H4 (cell line): ENCODE measurements around the gene MSRB1. TPM values are rescaled to one million over a fixed set of nuclear protein-coding genes. Genes with fewer than 3 reads are reported as not detected.
A peak's percentile ranks its signal among the peaks of the same experiment; 100 is the strongest.

Experiments used
- DNase-seq: peaks from one replicate; pipeline ENCODE4 v3.0.0-alpha.2; 2015; ENCODE audit warnings: low spot score
- total RNA-seq: library from RNA; depleted of rRNA; stranded (reverse); fragments of >200 nt; shearing (Covaris generic); gene quantifications from 2 replicates; pipeline ENCODE4 v1.2.3, GENCODE V29; 2014

Gene MSRB1
- total RNA-seq, 1 experiment from 2014 or later, result 25.3 TPM

DNA sequence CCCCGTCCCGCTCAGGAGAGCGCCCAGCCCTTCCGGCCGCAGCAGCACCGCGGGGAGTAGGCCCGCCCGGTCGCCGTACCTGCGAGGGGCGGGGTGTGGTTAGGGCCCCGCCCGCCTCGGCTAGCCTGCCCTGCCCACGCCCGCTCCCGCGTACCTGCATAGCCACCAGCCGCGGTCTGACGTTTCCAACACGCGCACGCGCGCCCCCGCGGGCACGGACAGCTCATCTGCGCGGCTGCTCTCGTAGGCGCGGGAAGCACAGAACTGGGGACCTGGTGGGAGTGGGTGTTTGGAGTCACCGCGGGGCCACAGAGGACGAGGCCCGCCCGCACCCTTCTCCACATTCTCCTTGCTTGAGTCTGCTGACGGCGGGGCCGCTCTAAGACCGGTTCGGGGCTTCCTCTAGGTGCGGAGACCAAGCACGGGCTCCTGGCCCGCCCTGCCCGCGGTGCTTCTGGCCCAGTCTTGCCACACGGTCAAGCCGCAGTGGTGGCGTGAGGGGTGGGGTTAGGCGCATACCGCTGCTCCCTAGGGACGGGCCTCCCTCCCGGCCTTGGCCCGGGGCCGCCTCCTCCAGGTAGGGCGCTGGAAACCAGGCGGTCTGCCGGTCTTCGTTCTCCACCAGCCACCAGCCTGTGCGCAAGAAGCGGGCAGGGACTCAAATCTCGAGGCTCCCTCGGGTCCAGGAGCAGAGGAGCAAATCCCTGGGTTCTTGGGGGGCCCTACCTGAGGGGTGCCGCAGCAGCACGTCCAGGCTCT is 36.5 kb upstream of the MSRB1 start:
- no peak for DNase-seq

DNA sequence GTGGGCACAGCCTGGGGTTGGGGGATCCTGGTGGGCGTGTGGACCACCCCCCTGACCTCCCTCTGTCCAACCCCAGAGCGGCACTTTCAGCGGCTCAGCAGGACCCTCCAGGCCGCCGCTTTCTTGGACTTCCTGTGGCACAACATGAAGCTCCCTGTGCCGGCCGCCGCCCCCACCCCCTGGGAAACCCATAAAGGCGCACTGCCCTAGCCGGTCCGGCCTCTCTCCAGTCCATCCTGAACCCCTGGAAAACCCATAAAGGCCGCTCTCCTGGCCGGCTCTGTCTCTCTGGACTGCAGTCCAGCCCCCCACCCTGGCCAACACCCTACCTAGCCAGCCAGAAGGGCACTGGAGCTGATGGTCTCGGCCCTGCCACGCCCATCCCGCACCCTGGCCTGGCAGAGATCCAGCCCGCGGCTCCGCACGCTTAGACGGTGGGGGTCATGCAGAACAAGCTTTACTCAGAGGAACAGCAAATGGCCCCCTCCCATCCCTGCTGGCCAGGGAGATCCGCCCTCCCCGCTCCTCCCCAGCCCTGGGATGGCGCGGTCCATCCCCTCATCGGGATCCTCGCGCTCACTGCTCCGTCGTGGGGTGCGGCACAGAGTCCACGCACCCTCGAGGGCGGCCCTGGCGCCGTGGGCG is 35.6 kb upstream of the MSRB1 start:
- no peak for DNase-seq

DNA sequence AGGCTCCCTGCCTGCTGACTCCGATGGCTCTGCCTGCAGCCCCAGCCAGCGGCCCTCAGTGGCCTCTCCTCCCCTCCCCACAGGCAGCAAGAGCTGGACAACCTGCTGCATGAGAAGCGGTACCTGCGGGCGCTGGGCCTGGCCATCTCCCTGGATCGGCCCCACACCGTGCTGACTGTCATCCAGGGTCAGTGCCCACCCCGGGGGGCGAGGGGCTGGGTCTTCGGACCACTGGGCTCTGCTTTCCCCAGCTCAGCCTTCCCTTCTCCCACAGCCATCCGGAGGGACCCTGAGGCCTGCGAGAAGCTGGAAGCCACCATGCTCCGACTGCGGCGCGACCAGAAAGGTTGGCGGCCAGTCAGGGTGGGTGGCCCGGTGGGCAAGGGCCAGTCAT is 34.9 kb upstream of the MSRB1 start:
- DNase-seq, result no peak

DNA sequence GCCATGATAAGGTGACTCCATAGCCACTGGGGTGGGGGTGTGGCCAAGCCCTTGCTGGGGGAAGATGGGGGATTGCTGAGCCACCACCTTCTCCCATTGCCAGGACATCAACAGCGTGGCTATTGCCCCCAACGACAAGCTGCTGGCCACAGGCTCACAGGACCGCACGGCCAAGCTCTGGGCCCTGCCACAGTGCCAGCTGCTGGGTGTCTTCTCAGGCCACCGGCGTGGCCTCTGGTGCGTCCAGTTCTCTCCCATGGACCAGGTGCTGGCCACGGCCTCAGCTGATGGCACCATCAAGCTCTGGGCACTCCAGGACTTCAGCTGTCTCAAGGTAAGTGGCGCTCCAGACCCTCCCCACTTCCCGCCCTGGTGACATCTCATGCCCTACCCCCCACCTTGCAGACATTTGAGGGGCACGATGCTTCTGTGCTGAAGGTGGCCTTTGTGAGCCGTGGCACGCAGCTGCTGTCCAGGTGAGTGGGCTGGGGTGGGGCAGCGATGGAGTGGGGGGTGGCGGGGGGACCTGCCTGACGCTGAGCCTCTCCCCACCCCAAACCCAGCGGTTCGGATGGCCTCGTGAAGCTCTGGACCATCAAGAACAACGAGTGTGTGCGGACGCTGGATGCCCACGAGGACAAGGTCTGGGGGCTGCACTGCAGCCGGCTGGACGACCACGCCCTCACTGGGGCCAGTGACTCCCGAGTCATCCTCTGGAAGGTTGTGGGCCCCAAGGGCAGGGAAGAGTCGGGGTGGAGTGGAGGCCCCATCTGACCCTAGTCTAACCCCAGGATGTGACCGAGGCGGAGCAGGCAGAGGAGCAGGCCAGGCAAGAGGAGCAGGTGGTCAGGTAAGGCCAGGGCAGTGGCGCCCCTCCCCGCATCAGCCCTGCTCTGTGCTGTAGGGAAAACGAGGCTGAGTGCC is 34.2 kb upstream of the MSRB1 start:
- DNase-seq, result no peak

DNA sequence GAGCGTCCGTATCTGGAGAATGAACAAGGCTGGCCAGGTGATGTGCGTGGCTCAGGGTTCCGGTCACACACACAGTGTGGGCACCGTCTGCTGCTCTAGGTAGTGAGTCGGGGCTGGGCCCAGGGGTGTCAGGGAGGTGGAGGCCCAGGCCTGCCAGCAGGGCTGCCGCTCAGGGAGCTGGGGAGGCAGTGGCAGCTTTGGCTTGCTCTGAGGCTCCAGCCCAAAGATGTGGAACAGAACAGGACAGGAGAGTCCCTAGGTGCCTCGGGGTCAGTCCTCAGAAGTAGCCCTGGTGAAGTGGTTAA is 33.2 kb upstream of the MSRB1 start:
- no peak for DNase-seq

DNA sequence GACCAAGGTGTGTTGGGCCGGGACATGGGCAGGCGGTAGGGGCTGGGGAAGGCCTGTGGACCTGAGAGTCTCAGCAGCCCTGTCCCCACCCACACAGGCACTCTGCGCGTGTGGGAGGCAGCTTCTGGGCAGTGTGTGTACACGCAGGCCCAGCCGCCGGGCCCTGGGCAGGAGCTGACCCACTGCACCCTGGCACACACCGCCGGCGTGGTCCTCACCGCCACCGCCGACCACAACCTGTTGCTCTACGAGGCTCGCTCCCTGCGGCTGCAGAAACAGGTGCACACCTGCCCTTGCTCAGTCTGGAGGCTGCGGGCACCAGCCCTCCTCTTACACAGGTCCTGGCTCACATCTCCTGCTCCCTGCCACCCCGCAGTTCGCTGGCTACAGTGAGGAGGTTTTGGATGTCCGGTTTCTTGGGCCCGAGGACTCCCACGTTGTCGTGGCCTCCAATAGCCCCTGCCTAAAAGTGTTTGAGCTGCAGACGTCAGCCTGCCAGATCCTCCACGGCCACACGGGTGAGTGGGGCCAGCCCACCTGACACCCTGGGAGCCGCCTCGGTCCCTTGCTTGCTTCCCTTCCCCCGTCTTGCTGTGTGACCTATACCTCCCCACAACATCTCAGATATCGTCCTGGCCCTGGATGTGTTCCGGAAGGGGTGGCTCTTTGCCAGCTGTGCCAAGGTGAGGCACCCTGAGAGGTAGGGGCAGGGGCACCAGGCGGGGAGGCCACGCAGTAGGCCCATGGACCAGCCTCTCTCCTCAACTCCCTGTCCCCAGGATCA is 32.6 kb upstream of the MSRB1 start:
- DNase-seq, result no peak

DNA sequence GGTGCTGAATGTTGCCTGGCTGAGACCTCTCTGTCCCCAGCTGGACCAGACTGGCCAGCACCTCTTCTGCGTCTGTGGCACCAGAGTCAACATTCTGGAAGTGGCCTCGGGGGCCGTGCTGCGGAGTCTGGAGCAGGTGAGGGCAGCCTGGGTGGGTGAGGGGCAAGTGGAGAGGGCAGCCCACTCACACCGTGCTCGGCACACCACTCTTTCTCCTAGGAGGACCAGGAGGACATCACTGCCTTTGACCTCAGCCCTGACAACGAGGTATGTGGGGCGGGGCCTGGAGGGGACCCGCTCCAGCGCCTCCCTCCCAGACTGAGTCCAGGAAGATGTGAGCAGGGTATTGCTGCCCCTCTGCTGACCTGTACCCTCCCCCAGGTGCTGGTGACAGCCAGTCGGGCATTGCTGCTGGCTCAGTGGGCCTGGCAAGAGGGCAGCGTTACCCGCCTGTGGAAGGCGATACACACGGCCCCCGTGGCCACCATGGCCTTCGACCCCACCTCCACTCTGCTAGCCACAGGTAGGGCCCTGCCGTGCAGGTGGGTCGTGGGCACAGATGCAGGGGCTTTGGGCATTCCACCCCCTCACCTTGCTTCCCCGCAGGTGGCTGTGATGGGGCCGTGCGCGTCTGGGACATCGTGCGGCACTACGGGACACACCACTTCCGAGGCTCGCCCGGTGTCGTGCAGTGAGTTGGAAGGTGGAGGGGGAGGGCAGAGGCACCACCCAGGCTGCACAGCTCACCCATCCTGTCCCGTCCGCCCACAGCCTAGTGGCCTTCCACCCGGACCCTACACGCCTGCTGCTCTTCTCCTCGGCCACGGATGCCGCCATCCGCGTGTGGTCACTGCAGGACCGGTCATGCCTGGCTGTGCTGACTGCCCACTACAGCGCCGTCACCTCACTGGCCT is 31.4 kb upstream of the MSRB1 start:
- DNase-seq, result no peak

DNA sequence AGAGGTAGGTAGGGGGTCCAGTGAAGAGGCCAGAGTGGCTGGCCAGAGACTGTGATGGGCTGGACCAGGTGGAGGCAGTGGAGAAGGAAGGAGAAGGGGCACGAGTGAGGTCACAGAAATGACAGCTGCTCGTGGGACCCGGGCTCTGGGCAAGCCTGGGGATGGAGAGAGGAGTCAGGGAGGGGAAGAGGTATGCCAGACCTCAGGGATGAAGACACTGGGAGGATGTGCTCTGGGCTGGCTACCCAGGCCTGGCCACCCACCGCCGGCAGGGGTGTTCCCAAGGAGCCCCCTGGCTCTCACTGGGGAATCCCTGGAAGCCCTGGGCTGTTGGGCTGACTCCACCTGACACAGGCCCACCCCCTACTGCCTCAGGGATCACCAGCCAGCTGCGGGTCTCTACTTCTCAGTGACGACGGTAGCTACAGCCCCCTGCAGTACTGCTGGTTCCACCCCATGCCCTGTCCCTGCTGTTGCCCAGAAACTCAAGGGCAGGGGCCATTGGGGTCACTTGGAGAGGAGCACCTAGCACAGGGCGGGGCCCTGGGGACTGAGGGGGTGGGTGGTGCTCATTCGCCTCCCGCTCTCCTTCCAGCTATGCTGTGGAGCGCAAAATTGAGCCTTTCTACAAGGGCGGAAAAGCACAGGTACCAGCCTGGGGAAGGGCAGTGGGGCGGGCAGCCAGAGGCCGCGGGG is 30.6 kb upstream of the MSRB1 start:
- DNase-seq, result no peak

DNA sequence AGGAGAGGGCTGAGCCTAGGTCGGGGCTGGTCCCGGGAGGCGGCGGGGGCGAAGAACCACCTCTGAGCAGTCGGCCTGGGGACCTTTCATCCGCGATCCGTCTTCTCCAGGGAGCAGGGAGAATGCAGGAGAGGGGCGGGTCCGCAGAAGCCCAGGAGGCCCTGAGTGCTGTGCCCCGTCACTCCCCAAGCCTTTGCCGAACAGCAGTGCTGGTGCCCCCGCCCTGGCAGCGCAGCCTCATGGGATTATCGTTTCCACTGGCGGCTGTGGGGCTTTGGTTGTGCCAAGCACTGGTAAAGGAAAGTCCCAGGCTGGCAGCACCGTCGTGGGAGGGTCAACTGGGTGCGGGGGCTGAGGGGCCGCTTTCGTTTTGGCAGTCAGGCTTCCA is 29.5 kb upstream of the MSRB1 start:
- no peak for DNase-seq

DNA sequence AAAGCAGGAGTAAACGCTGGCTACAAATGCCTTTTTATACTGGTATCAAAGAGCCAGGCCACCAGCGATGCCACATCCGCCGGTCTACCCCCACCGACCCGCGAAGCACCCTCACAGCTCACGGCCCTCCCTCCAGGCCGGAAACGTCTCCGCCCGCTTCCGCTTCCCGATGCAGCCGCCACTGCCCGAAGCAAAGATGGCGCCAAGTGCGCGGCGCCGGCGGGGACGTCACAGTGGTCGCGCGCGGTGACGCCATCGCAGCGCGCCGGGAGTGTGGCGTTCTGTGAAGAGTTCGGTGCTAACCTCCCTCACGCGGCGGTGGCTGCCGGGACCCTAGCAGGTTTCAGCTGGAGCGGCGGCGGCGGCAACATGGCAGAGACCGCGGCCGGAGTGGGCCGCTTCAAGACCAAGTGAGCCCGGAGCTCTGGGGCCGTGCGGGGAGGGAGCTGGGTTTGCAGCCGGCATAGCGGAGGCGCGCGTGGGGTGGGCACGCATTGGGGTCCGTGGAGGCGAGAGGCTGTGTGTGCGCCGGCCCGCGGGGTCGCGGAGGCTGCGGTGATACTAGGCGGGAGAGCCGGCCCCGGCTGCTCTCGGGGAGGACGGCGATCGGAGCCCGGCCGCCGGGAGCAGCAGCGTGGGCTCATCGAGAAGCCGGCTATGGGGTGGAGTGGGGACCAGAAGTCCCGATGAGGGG is 28.9 kb upstream of the MSRB1 start, which contains the start of gene TBL3:
Gene TBL3, plus strand, starts transcription at position 258 of the 694 bp plus-strand sequence. Its CDS starts 112 bp downstream, at position 370.
- peak; percentile 91 for DNase-seq

DNA sequence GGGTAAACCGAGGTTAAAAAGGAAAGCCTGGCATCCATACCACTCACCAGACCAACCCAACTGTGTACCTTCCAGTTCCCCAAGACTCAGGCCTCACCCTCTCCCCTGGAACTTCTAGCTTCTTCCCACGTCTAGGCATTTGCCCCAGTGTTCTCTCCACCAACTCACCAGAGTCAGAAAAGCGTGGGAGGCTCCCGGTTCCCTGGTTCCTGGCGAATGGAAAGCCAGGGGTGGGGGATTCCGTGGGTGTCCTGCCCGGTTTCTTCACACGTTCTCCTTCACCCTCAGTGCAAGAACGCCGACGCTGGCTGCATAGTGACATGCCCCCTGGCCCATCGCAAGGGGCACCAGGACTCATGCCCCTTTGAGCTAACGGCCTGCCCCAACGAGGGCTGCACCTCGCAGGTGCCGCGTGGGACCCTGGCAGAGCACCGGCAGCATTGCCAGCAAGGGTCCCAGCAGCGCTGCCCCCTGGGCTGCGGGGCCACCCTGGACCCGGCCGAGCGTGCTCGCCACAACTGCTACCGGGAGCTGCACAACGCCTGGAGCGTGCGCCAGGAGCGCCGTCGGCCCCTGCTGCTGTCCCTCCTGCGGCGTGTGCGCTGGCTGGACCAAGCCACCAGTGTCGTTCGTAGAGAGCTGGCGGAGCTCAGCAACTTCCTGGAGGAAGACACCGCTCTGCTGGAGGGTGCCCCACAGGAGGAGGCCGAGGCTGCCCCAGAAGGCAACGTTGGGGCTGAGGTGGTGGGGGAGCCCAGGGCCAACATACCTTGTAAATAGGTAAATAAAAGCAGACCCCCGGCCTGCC is 25.4 kb upstream of the MSRB1 start:
- no peak for DNase-seq

DNA sequence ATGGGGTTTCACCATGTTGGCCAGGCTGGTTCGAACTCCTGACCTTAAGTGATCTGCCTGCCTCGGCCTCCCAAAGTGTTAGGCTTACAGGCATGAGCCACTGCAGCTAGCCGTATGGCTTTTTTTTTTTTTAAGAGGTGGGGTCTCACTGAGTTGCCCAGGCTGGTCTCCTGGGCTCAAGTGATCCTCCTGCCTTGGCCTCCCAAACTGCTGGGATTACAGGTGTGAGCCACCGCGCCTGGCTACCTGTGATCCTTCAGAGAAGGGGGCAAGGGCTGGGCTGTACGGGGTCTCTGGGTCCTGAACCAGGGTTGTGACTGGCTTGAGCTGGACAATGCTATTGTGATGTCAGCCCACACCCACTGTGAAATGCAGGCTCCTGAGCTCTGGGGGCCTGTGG is 23.5 kb upstream of the MSRB1 start, which contains the start of gene RNF151:
Gene RNF151, plus strand, starts transcription at position 397 of the 400 bp plus-strand sequence. CDS start 26 bp downstream, outside the sequence.
- DNase-seq, result no peak

DNA sequence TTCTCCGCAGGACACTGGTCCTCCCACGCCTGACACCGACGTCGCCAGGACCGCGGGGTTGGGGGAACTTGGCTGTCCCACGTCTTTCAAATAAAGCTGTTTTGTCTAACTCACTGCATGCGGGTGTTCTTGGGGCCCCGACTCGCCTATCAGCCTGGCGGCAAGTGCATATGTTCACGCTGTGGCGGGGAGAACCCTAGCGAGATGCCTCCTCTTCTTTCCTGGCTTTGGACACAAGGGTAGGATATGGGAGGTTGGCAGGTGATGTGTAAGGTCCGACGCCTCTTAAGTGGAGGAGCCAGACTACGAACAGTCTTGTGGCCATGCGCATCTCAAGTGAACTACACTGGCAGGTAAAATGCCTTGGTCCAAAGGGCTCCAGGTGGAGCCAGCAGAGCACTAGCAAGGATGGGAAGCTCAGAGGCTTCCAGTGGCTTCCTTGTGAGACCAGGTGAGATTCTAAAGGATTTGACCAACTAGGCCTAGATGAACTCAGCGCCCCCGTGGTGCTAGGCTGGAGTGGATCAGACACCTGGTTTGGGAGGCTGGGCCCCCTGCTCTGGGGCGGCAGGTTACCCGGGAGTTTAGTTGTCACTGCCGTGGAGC is 22.5 kb upstream of the MSRB1 start:
- DNase-seq, result no peak

DNA sequence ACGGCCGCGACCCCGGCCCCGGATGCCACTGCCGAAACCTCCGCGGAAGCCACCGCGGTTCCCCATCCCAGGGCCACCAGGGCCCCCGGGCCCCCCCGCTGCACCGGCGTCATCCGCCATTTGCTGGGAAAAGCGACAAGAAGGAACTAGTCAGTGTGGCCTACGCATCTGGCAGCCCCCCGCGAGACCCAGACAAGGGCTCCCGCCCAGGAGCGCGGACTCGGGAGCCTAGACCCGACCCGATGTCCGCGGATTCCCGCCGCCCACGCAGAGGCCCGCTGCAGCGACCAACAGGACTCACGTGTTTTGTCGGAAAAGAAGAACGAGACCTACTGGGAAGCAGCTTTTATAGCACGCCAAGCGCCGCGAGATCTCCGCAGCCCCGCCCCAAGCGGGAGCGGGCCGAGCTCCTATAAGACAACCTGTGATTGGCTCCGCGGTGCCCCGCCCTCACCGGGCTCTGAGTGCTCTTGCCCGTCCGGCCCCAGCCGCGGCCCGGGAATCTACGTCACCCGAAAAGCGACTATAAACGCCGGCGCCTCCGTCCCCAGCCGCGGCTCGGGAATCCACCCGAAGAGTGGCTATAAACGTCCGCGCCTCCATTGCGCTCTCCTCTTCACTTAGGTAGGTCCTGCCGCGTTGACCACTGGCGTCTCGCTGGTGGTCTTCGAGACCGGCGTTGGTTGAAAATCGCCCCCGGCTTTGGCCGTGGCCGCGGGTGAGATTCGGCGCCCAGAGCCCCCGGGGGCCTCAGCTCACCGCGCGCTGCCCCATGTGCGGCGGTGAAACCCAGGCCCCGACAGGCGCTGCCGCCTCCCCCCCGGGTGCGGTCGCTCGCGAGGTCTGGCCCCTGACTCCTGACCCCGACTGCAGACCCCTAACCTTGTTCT is 21.8 kb upstream of the MSRB1 start, which contains the start of gene RPS2:
Gene RPS2, minus strand, starts transcription at position 321 of the 890 bp plus-strand sequence. Its CDS starts 201 bp downstream, at position 120.
- peak; percentile 96 for DNase-seq

DNA sequence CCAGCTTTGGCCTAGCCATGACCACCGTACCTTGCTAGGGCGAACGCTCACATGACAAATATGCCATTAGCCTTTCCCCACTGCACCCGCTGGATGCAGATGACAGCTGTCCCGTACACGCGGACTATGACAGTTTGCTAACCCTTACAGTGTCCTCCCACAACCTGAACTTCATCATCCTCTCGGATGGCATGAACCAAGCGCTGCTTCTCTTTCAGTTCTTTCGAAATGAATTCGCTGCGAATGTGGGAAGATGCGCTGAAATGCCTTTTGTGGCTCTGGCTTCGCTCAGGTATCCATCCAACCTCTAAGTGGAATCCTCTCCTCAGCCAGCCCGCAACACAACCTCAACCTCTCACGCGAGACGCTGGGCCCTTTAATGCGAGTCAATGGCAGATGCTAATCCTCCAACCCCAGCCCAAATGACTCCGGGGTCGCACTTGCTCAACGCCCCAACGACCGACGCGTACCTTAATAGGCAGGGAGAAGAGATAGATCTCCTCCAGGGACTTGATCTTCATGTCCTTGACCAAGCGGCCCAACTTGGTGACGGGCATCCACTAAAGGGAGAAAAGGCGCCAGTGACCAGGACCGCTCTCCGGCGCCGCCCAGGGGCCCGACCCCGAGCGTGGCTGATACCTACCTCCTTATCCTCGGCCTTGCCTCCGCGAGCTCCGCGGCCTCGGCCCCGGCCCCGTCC is 21.0 kb upstream of the MSRB1 start:
- no peak for DNase-seq
